ENCODE data around the gene RERE. TPM values are rescaled to one million over a fixed set of nuclear protein-coding genes. Genes with fewer than 3 reads are reported as not detected.

The RERE gene
- total and polyA plus RNA-seq, 12 donors: 46.5 to 163 (median 139) TPM

DNA sequence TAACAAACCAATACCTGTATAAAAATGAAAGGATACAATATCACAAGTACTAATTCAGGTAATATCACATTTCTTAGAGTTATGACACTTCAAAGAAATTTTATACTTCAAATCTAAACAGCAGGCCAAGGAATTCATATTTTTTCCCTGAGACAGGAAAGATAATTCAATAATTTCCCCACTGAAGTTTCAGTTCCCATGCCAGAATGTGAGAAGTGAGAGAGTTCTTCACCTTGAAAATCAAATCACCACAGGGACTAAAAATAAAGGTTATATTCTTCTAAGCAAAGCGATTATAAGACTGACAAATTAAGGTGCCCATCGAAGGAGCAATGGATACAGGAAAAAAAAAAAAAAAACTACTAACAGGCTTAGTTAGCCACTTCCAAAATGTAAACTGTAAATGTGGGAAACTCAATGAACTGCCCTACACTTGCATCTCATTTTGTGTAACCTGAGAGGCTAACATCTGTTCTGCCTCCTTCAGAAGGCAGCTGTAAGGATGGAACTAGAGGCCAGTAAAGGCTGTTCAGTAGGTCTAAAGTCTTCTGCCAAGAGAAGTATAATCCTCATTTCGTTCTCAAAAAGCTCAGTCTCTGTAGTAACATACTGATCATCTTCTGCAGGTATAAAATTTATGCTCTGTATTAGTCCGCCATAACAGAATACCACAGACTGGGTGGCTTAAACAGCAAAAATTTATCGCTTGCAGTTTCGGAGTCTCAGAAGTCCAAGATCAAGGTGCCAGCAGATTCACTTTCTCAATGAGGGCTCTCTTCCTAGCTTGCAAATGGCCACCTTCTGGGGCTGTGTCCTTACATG lies 127.8 kb downstream of the RERE start:
- Histone ChIP-seq H3K4me1 (peaks cover 3 to 37% (median 17%) of the 10 kb centered on the region in 9 donors), H3K9me3 (peaks cover 0 to 7% (median 0%) of the 10 kb centered on the region in 11 donors), H3K36me3 (no peaks in the 10 kb centered on the region), H3K27ac (no peak overlapping the region), H3K27me3 (no peaks in the 10 kb centered on the region), H3K4me3 (no peak overlapping the region)
- 93% methylated on average over 6 of the region's 6 CpGs for WGBS, 2 donors
- ATAC-seq (no peak), DNase-seq (no peak)
- intact Hi-C loops (cut with DNase I): no loop called here
- TF ChIP-seq, protein P1, sequence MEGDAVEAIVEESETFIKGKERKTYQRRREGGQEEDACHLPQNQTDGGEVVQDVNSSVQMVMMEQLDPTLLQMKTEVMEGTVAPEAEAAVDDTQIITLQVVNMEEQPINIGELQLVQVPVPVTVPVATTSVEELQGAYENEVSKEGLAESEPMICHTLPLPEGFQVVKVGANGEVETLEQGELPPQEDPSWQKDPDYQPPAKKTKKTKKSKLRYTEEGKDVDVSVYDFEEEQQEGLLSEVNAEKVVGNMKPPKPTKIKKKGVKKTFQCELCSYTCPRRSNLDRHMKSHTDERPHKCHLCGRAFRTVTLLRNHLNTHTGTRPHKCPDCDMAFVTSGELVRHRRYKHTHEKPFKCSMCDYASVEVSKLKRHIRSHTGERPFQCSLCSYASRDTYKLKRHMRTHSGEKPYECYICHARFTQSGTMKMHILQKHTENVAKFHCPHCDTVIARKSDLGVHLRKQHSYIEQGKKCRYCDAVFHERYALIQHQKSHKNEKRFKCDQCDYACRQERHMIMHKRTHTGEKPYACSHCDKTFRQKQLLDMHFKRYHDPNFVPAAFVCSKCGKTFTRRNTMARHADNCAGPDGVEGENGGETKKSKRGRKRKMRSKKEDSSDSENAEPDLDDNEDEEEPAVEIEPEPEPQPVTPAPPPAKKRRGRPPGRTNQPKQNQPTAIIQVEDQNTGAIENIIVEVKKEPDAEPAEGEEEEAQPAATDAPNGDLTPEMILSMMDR (IDR thresholded peaks at IDR 0.05): no peak

DNA sequence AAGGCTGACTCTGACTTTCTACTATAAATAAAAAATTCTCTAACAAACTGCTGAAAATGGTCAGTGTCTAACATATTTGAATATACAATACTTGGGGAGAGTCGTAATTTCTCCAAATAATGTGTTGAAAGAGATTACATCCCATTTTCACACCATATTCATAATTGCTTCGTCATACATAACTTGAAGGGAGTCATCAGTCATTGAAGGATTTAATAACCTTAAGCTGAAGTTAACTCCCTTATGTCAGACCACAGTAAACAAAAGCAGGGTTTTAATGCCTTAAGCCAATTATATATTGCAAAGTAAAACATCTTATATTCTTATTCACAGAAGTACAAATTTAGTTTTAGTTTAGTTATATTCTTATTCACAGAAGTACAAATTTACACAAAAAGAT lies 129.9 kb downstream of the RERE start:
- intact Hi-C loops (cut with DNase I): no loop called here
- no peak overlapping the region for H3K4me3 ChIP-seq
- DNase-seq (no peak), ATAC-seq (no peak)
- peaks cover 0 to 7% (median 0%) of the 10 kb centered on the region in 11 donors for H3K9me3 ChIP-seq
- WGBS, 2 donors: 82 to 90% methylated on average over 2 of the region's 2 CpGs
- H3K4me1 ChIP-seq: peaks cover 3 to 21% (median 13%) of the 10 kb centered on the region in 9 donors
- peak overlapping the region in 1 of 10 donors; percentile 36 for H3K27ac ChIP-seq
- H3K36me3 ChIP-seq: no peaks in the 10 kb centered on the region
- TF ChIP-seq, protein P1 (IDR thresholded peaks at IDR 0.05): no peak
- no peaks in the 10 kb centered on the region for H3K27me3 ChIP-seq

DNA sequence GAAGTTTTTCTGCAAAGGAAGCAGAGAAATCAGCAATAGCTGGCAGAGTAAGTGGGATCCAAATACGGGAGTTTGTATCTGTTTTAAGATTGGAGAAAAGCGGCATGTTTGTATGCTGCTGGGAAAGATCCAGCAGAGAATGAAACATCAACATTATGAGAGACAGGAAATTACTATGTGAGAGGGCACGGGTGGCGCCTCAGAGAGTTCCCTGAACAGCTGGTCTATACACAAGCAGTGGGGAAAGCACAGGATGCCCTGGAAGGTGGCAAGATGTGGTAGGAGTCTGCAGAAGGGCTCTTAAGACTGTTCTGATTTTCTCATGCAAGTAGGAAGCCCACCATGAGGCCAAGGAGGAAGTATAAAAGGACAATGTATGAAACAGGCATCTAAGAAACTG lies 130.4 kb downstream of the RERE start:
- Histone ChIP-seq H3K4me1 (peaks cover 3 to 21% (median 12%) of the 10 kb centered on the region in 9 donors), H3K27ac (peak overlapping the region in 4 of 10 donors; percentile 17 to 43 (median 29)), H3K27me3 (no peaks in the 10 kb centered on the region), H3K36me3 (no peaks in the 10 kb centered on the region), H3K9me3 (peaks cover 0 to 7% (median 0%) of the 10 kb centered on the region in 11 donors), H3K4me3 (no peak overlapping the region)
- TF ChIP-seq, protein P1 (IDR thresholded peaks at IDR 0.05): no peak
- WGBS, 2 donors: 33 to 48% methylated on average over 4 of the region's 4 CpGs
- intact Hi-C loops (cut with DNase I): no loop called here
- DNase-seq (no peak), ATAC-seq (peak in 3 of 8 donors; percentile 16 to 61 (median 53))

DNA sequence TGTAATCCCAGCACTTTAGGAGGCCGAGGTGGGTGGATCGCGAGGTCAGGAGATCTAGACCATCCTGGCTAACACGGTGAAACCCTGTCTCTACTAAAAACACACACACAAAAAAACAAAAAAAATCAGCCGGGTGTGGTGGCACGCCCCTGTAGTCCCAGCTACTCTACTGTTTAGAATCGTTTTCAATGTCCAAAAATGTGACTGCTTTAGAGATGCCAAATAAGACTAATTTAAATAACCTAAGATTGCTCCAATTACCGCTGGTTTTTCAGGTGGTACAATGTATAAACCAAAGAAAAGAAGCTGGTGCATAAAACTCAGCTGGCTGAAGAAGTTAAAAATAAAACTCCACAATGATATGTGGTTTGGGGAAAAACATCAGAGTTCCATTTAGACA lies 132.0 kb downstream of the RERE start:
- intact Hi-C loops (cut with DNase I): no loop called here
- 86 to 87% methylated on average over 8 of the region's 8 CpGs for WGBS, 2 donors

More for the DNA sequence above, 132.0 kb downstream of the RERE start:
- Histone ChIP-seq H3K4me1 (peaks cover 3 to 23% (median 13%) of the 10 kb centered on the region in 9 donors), H3K27me3 (no peaks in the 10 kb centered on the region), H3K36me3 (no peaks in the 10 kb centered on the region), H3K4me3 (no peak overlapping the region), H3K27ac (no peak overlapping the region), H3K9me3 (peaks cover 0 to 7% (median 0%) of the 10 kb centered on the region in 11 donors)
- TF ChIP-seq, protein P1 (IDR thresholded peaks at IDR 0.05): no peak
- ATAC-seq (no peak), DNase-seq (no peak)
